HCT116 (cell line): ENCODE measurements around the gene C1QTNF12. TPM values are rescaled to one million over a fixed set of nuclear protein-coding genes. Genes with fewer than 3 reads are reported as not detected.

ENCODE experiments used
- ATAC-seq: fragments of 200-7000 bp; cut with Tn5 transposase; 2 replicates; pipeline ENCODE4 v1.9.1; 2020; ENCODE audit warnings: mild to moderate bottlenecking, moderate library complexity
- BruUV-seq: library from RNA; stranded (reverse); fragments of 400-500 nt; replicated peaks from 2 replicates; lab custom pipeline; 2021; lab: Mats Ljungman, UMichigan
- CTCF ChIA-PET: fragments of 300-600 bp; sonication (Branson Sonifier 250); formaldehyde crosslinking; loops from one replicate; lab custom pipeline; 2021; ENCODE audit warnings: antibody characterized with exemption; lab: Charles Lee
- POLR2A ChIA-PET: fragments of 300-600, 350-600 bp; sonication (Branson Sonifier 250); formaldehyde crosslinking; loops from one replicate; lab custom pipeline; 2021; ENCODE audit warnings: antibody characterized with exemption; lab: Charles Lee
- RAD21 ChIA-PET, 2 experiments: fragments of 300-600 bp; sonication (Branson Sonifier 250); formaldehyde crosslinking; loops; one replicate each; lab custom pipeline; 2023; ENCODE audit warnings: low total read pairs in 2 of 2; ENCODE audit not compliant: uncharacterized antibody in 2 of 2, unreplicated experiment in 2 of 2, low non-redundant PET in 1 of 2; lab: Charles Lee
- DNase-seq: peaks from one replicate; pipeline ENCODE4 v3.0.0-alpha.2; 2010; ENCODE audit warnings: low read depth, low spot score
- H2AFZ ChIP-seq: fragments of 200-600 bp; shearing (Covaris generic), sonication (generic); 2 replicates; pipeline ENCODE4 v1.6.1; 2017; ENCODE audit warnings: low read depth, mixed run types, mixed read lengths, antibody characterized with exemption, low read length; ENCODE audit not compliant: poor library complexity, severe bottlenecking
- H3K27ac ChIP-seq: 2 replicates; pipeline ENCODE4 v1.5.1; 2012; ENCODE audit warnings: low read depth, low read length
- H3K27me3 ChIP-seq: fragments of 200-600 bp; sonication (generic); 2 replicates; pipeline ENCODE4 v1.6.1; 2016; ENCODE audit warnings: mixed run types, low read length, mixed read lengths; ENCODE audit not compliant: insufficient read depth
- H3K36me3 ChIP-seq, 2 experiments: fragments of 200-500 bp in 1 of 2; fragments of 200-600 bp in 1 of 2; sonication (Bioruptor generic) in 1 of 2; sonication (generic) in 1 of 2; 2 replicates each; pipeline versions ENCODE4 v1.5.1 to v1.6.1; 2014 to 2016; ENCODE audit warnings: low read length in 2 of 2, inconsistent platforms in 1 of 2, mixed read lengths in 1 of 2, mixed run types in 1 of 2; ENCODE audit not compliant: insufficient read depth in 2 of 2, control insufficient read depth in 1 of 2
- H3K4me1 ChIP-seq, 2 experiments: fragments of 200-600 bp in 1 of 2; sonication (generic) in 1 of 2; 2 replicates each; pipeline versions ENCODE4 v1.5.1 to v1.6.1; 2012 to 2017; ENCODE audit warnings: low read length in 2 of 2, inconsistent platforms in 1 of 2, mild to moderate bottlenecking in 1 of 2, mixed read lengths in 1 of 2, mixed run types in 1 of 2, moderate library complexity in 1 of 2; ENCODE audit not compliant: insufficient read depth in 2 of 2, control insufficient read depth in 1 of 2
- H3K4me2 ChIP-seq: fragments of 200-600 bp; sonication (generic); 2 replicates; pipeline ENCODE4 v1.6.1; 2017; ENCODE audit warnings: mixed run types, low read length, mixed read lengths
- H3K4me3 ChIP-seq, 2 experiments: fragments of 200-600 bp in 1 of 2; sonication (generic) in 1 of 2; replicated peaks in 1 of 2; 2 replicates each; pipeline ENCODE4 v1.5.1; 2011 to 2016; ENCODE audit warnings: low read length in 2 of 2, control low read depth in 1 of 2, low read depth in 1 of 2, mild to moderate bottlenecking in 1 of 2, mixed read lengths in 1 of 2, mixed run types in 1 of 2
- H3K79me2 ChIP-seq: fragments of 200-600 bp; sonication (generic); 2 replicates; pipeline ENCODE4 v1.6.1; 2017; ENCODE audit warnings: mild to moderate bottlenecking, mixed run types, low read length, moderate library complexity, mixed read lengths; ENCODE audit not compliant: insufficient read depth
- H3K9ac ChIP-seq: fragments of 200-600 bp; sonication (generic); 2 replicates; pipeline ENCODE4 v1.6.1; 2016; ENCODE audit warnings: low read length, mixed read lengths
- H3K9me2 ChIP-seq: fragments of 200-600 bp; sonication (generic), shearing (Covaris generic); 2 replicates; pipeline ENCODE4 v1.6.1; 2017; ENCODE audit warnings: mixed run types, mild to moderate bottlenecking, moderate library complexity; ENCODE audit not compliant: insufficient read depth
- H3K9me3 ChIP-seq, 2 experiments: fragments of 200-500 bp in 1 of 2; fragments of 200-600 bp in 1 of 2; sonication (Bioruptor generic) in 1 of 2; sonication (generic) in 1 of 2; 2 replicates each; pipeline ENCODE4 v1.6.1; 2014 to 2017; ENCODE audit warnings: low read length in 2 of 2, mixed read lengths in 2 of 2, inconsistent platforms in 1 of 2, low read depth in 1 of 2, mild to moderate bottlenecking in 1 of 2, mixed run types in 1 of 2, moderate library complexity in 1 of 2; ENCODE audit not compliant: control insufficient read depth in 1 of 2, insufficient read depth in 1 of 2
- H4K20me1 ChIP-seq: fragments of 200-600 bp; sonication (generic), shearing (Covaris generic); 2 replicates; pipeline ENCODE4 v1.6.1; 2017; ENCODE audit warnings: mixed run types, mild to moderate bottlenecking, moderate library complexity; ENCODE audit not compliant: insufficient read depth
- CBX3 ChIP-seq: IDR thresholded peaks from 2 replicates; pipeline ENCODE4 v1.6.1; 2012; ENCODE audit warnings: low read depth
- CEBPB ChIP-seq: IDR thresholded peaks from 2 replicates; pipeline ENCODE4 v1.6.1; 2012; ENCODE audit warnings: low read depth
- CTCF ChIP-seq, 3 experiments: fragments of 200-600 bp in 1 of 3; sonication (generic) in 1 of 3; IDR thresholded peaks in 2 of 3; conservative IDR thresholded peaks in 1 of 3; 2 replicates each; pipeline ENCODE4 v1.5.1; 2012 to 2017; ENCODE audit warnings: low read depth in 2 of 3, low read length in 2 of 3, antibody characterized with exemption in 1 of 3, borderline replicate concordance in 1 of 3, control low read depth in 1 of 3, mild to moderate bottlenecking in 1 of 3, mixed read lengths in 1 of 3, mixed run types in 1 of 3, moderate library complexity in 1 of 3; ENCODE audit not compliant: insufficient read depth in 1 of 3
- EGR1 ChIP-seq: IDR thresholded peaks from 2 replicates; pipeline ENCODE4 v1.6.1; 2012; ENCODE audit warnings: low read depth
- ELF1 ChIP-seq: IDR thresholded peaks from 2 replicates; pipeline ENCODE4 v1.6.1; 2012; ENCODE audit warnings: low read depth, borderline replicate concordance
- EZH2phosphoT487 ChIP-seq: fragments of 200-600 bp; IDR thresholded peaks from 2 replicates; pipeline ENCODE4 v1.6.1; 2018; ENCODE audit warnings: antibody characterized with exemption, borderline replicate concordance
- FOSL1 ChIP-seq: IDR thresholded peaks from 2 replicates; pipeline ENCODE4 v1.6.1; 2012; ENCODE audit warnings: low read depth
- JUND ChIP-seq: IDR thresholded peaks from 2 replicates; pipeline ENCODE4 v1.6.1; 2012
- MAX ChIP-seq: IDR thresholded peaks from 2 replicates; pipeline ENCODE4 v1.6.1; 2012
- RAD21 ChIP-seq: IDR thresholded peaks from 2 replicates; pipeline ENCODE4 v1.6.1; 2012; ENCODE audit warnings: low read depth, mild to moderate bottlenecking
- SIN3A ChIP-seq: IDR thresholded peaks from 2 replicates; pipeline ENCODE4 v1.6.1; 2012; ENCODE audit warnings: low read depth
- SP1 ChIP-seq: IDR thresholded peaks from 2 replicates; pipeline ENCODE4 v1.6.1; 2012; ENCODE audit warnings: low read depth
- TCF7L2 ChIP-seq: IDR thresholded peaks from 2 replicates; pipeline ENCODE4 v1.7.0; 2011; ENCODE audit warnings: borderline replicate concordance, inconsistent platforms; ENCODE audit not compliant: insufficient read depth, insufficient read length; ENCODE audit errors: extremely low read depth
- YY1 ChIP-seq: IDR thresholded peaks from 2 replicates; pipeline ENCODE4 v1.6.1; 2011; ENCODE audit warnings: low read length, low read depth, moderate library complexity, mild to moderate bottlenecking; ENCODE audit not compliant: insufficient replicate concordance; ENCODE audit errors: extremely low read depth
- ZNF274 ChIP-seq: fragments of 200-500 bp; sonication (Bioruptor generic); IDR thresholded peaks from 2 replicates; pipeline ENCODE4 v1.6.1; 2014; ENCODE audit warnings: mild to moderate bottlenecking, low read depth, low read length, inconsistent platforms
- intact Hi-C: fragments of 100-400 bp; cut with micrococcal nuclease; formaldehyde crosslinking; loops from 2 replicates; pipeline ENCODE4 v1.10.0; 2022
- total RNA-seq: library from RNA; stranded (reverse); gene quantifications from one replicate; pipeline ENCODE4 v1.2.1, GENCODE V29; 2021; ENCODE audit not compliant: unreplicated experiment

The C1QTNF12 gene
- total RNA-seq, 1 experiment from 2014 or later = 6.9 TPM

GRCh38 chr1:1240348-1240732 is 6.2 kb downstream of the C1QTNF12 start:
- H3K27me3 ChIP-seq = no peaks in the 10 kb centered on the region
- no peak for ATAC-seq
- H3K4me2 ChIP-seq = no peak overlapping the region
- H3K9me3 ChIP-seq = no peaks in the 10 kb centered on the region
- H3K36me3 ChIP-seq = no peaks in the 10 kb centered on the region
- H3K9ac ChIP-seq = no peak overlapping the region
- no peaks in the 10 kb centered on the region for H3K9me2 ChIP-seq
- BruUV-seq = no TSS peak
- no peak overlapping the region for H3K4me3 ChIP-seq
- RAD21 ChIA-PET = no interaction called here
- H4K20me1 ChIP-seq = no peaks in the 10 kb centered on the region
- H3K79me2 ChIP-seq = no peaks in the 10 kb centered on the region
- H3K27ac ChIP-seq = no peak overlapping the region
- POLR2A ChIA-PET = no interaction called here
- H3K4me1 ChIP-seq = peaks cover 9 to 29% of the 10 kb centered on the region in 2 experiments; a peak in 3 of 4 replicates
- no peak overlapping the region for H2AFZ ChIP-seq
- TF ChIP-seq TCF7L2 (no peak), CBX3 (no peak), CEBPB (no peak), RAD21 (no peak), CTCF (IDR thresholded peaks at IDR 0.05 in 2 of 3, conservative IDR thresholded peaks at IDR 0.05 in 1 of 3; ENCODE audit: borderline replicate concordance in 1 of 3, insufficient read depth in 1 of 3, low read depth in 2 of 3, low read length in 2 of 3) (no peak), EGR1 (no peak), MAX (no peak), SP1 (no peak), SIN3A (no peak), YY1 (no peak), ZNF274 (no peak), ELF1 (no peak), FOSL1 (no peak), EZH2phosphoT487 (no peak), JUND (no peak)
- intact Hi-C loops = no loop called here
- CTCF ChIA-PET = no interaction called here
- no peak for DNase-seq
